Sciatic nerve (tissue), 2 donors: Measurements from ENCODE around the gene HEXD. TPM values are rescaled to one million over a fixed set of nuclear protein-coding genes. Genes with fewer than 3 reads are reported as not detected.
"Not testable (repeated sequence)": the region's sequence is repeated elsewhere in the genome, so short reads cannot be mapped to it uniquely, and the experiment has no call there.

Experiments used
- ATAC-seq: fragments of 200-7000 bp; cut with Tn5 transposase; one replicate; pipeline ENCODE4 v1.9.1; 2020; ENCODE audit warnings: mild to moderate bottlenecking, moderate library complexity
- DNase-seq: peaks from one replicate; pipeline ENCODE4 v3.0.0-alpha.2; 2020; ENCODE audit warnings: low spot score
- intact Hi-C: fragments of 100-400 bp; cut with DNase I; formaldehyde crosslinking; loops from one replicate; pipeline ENCODE4 v1.14.2; 2022
- total RNA-seq: library from RNA; stranded (reverse); fragmentation: NEBNext Ultra II Directional; extraction: Animal tissue kit (Norgen Biotek cat#: 25700); gene quantifications from one replicate; pipeline ENCODE4 v1.2.1, GENCODE V29; 2021
- donor health status: DM: no; HTN: no; CAD: no.
- donor health status: DM: no; HTN: no; CAD: no.

The HEXD gene
- 43.2 TPM for total RNA-seq

- intact Hi-C loops = no loop called here
- DNase-seq (peak; percentile 87), ATAC-seq (peak; percentile 84)
Observed at GRCh38 chr17:82418001-82418986, at the start of gene HEXD, which contains the start of gene OGFOD3. Gene HEXD, plus strand, starts transcription at chr17:82418347. Its CDS starts 1,453 bp downstream, at chr17:82419800. Gene OGFOD3, minus strand, starts transcription at chr17:82418586. Its CDS starts 101 bp downstream, at chr17:82418485.

GRCh38 chr17:82369211-82369610 is 48.9 kb upstream of the HEXD start:
- ATAC-seq = no peak
- no peak for DNase-seq
- intact Hi-C loops = no loop called here

- ATAC-seq (peak; percentile 87), DNase-seq (no peak)
- intact Hi-C loops = no loop called here
Observed at GRCh38 chr17:82370471-82371332, 47.4 kb upstream of the HEXD start.

- intact Hi-C loops = no loop called here
- DNase-seq (no peak), ATAC-seq (peak; percentile 15)
Observed at GRCh38 chr17:82371333-82372248, 46.6 kb upstream of the HEXD start, which contains the start of gene UTS2R. Gene UTS2R, plus strand, starts transcription at chr17:82371765. Its CDS starts 2,560 bp downstream, at chr17:82374325.

- intact Hi-C loops = no loop called here
- DNase-seq (no peak), ATAC-seq (no peak)
Observed at GRCh38 chr17:82372249-82373071, 45.7 kb upstream of the HEXD start.

- intact Hi-C loops = not testable (repeated sequence)
Observed at GRCh38 chr17:82373072-82373452, 45.1 kb upstream of the HEXD start.

GRCh38 chr17:82373731-82374625 is 44.2 kb upstream of the HEXD start:
- no peak for DNase-seq
- no peak for ATAC-seq
- intact Hi-C loops = no loop called here

More at GRCh38 chr17:82373072-82373452, 45.1 kb upstream of the HEXD start:
- DNase-seq, ATAC-seq: not testable (repeated sequence)

GRCh38 chr17:82374626-82375331 is 43.4 kb upstream of the HEXD start:
- DNase-seq (no peak), ATAC-seq (no peak)
- intact Hi-C loops = no loop called here

GRCh38 chr17:82375359-82376041 is 42.6 kb upstream of the HEXD start:
- DNase-seq = no peak
- intact Hi-C loops = no loop called here

GRCh38 chr17:82376042-82376730 is 42.0 kb upstream of the HEXD start:
- no peak for DNase-seq
- intact Hi-C loops = no loop called here
- peak; percentile 36 for ATAC-seq

More at GRCh38 chr17:82375359-82376041, 42.6 kb upstream of the HEXD start:
- no peak for ATAC-seq

- DNase-seq, ATAC-seq, intact Hi-C loops: not testable (repeated sequence)
Observed at GRCh38 chr17:82377294-82377693, 40.9 kb upstream of the HEXD start.

- no peak for ATAC-seq
- no peak for DNase-seq
- intact Hi-C loops = no loop called here
Observed at GRCh38 chr17:82377924-82378740, 40.0 kb upstream of the HEXD start.

- ATAC-seq (no peak), DNase-seq (no peak)
- intact Hi-C loops = no loop called here
Observed at GRCh38 chr17:82378741-82379021, 39.5 kb upstream of the HEXD start.
